GM20000 (cell line): Measurements from ENCODE around the gene ELOVL2.

Experiments used
- DNase-seq: peaks from one replicate; pipeline ENCODE4 v3.0.0; 2012; ENCODE audit warnings: low spot score
- CTCF ChIP-seq: IDR thresholded peaks from 2 replicates; pipeline ENCODE4 v1.5.1; 2012; ENCODE audit warnings: mild to moderate bottlenecking, control low read depth; ENCODE audit errors: extremely low read depth, missing control alignments

ELOVL2 gene

GRCh38 chr6:11042750-11043377, 1.2 kb downstream of the ELOVL2 start:
- DNase-seq = peak; percentile 37
- TF ChIP-seq CTCF = no peak

GRCh38 chr6:11042025-11042749, 1.9 kb downstream of the ELOVL2 start:
- DNase-seq = no peak
- no peak for TF ChIP-seq CTCF

- no peak for TF ChIP-seq CTCF
- no peak for DNase-seq
These were observed 4.0 kb downstream of the ELOVL2 start for GRCh38 chr6:11040134-11040533.

GRCh38 chr6:11039040-11039439, 5.1 kb downstream of the ELOVL2 start:
- TF ChIP-seq CTCF = no peak
- no peak for DNase-seq

- no peak for TF ChIP-seq CTCF
These were observed 7.1 kb downstream of the ELOVL2 start for GRCh38 chr6:11036977-11037430.

GRCh38 chr6:11036351-11036740, 7.8 kb downstream of the ELOVL2 start:
- TF ChIP-seq CTCF = no peak
- DNase-seq = no peak

More at GRCh38 chr6:11036977-11037430, 7.1 kb downstream of the ELOVL2 start:
- no peak for DNase-seq

- DNase-seq = no peak
- no peak for TF ChIP-seq CTCF
These were observed 8.3 kb downstream of the ELOVL2 start for GRCh38 chr6:11035616-11036350.
